Activated CD4-positive, alpha-beta memory T cell treated with anti-CD3 and anti-CD28 coated beads, Interleukin-2, amount 10 ng/mL, durations not matched to agents 7 days and 5 days (primary cell): ENCODE data around the gene PET100. TPM values are rescaled to one million over a fixed set of nuclear protein-coding genes. Genes with fewer than 3 reads are reported as not detected.

Experiments used
- CTCF ChIA-PET: fragments of 350-600 bp; sonication (Branson Sonifier 250); formaldehyde crosslinking; loops from one replicate; lab custom pipeline; 2021; ENCODE audit warnings: antibody characterized with exemption, inconsistent platforms; lab: Charles Lee
- POLR2A ChIA-PET: fragments of 350-600 bp; sonication (Branson Sonifier 250); formaldehyde crosslinking; loops from one replicate; lab custom pipeline; 2021; ENCODE audit warnings: antibody characterized with exemption; lab: Charles Lee
- DNase-seq: peaks from one replicate; pipeline ENCODE4 v3.0.0-alpha.2; 2020
- H3K27ac Mint-ChIP-seq: one replicate; pipeline ENCODE4 v1.8.0; 2021; ENCODE audit warnings: mild to moderate bottlenecking, mixed read lengths
- H3K27me3 Mint-ChIP-seq: one replicate; pipeline ENCODE4 v1.8.0; 2021; ENCODE audit warnings: mixed read lengths
- H3K36me3 Mint-ChIP-seq: one replicate; pipeline ENCODE4 v1.8.0; 2021; ENCODE audit warnings: low read depth, mixed read lengths
- H3K4me1 Mint-ChIP-seq: one replicate; pipeline ENCODE4 v1.8.0; 2021; ENCODE audit warnings: mixed read lengths
- H3K4me3 Mint-ChIP-seq: one replicate; pipeline ENCODE4 v1.8.0; 2021; ENCODE audit warnings: mild to moderate bottlenecking, mixed read lengths
- H3K9me3 Mint-ChIP-seq: one replicate; pipeline ENCODE4 v1.8.0; 2021; ENCODE audit warnings: mixed read lengths
- total RNA-seq, 2 experiments: library from RNA; stranded (reverse); gene quantifications; one replicate each; pipeline ENCODE4 v1.2.3, GENCODE V29; 2021

Gene PET100
- total RNA-seq, 2 experiments from 2014 or later: 123 to 136 TPM

DNA sequence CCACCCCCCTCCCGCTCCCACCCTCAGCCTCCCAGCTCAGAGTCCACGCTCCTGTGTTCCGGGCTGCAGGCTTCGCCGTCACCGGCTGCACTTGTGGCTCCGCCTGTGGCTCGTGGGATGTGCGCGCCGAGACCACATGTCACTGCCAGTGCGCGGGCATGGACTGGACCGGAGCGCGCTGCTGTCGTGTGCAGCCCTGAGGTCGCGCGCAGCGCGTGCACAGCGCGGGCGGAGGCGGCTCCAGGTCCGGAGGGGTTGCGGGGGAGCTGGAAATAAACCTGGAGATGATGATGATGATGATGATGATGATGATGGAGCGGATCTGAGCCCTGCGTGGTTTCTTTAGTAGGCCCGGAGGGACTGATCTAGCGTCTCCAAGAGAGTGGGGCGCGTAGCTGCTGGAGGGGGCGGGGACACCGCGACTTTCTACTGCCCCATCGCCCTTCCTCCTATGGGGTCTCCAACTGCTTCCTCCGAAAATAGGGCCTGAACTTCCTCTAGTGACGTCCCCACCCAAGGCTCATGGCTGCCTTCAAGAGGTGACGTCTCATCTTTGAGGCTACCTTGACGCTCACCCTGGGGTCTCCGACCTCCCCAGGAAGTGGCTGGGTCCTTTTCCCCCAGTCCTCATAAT is 40.7 kb downstream of the PET100 start:
- Mint-ChIP-seq H3K9me3 (peaks cover 7% of the 10 kb centered on the region), H3K4me3 (peak overlapping the region; percentile 13), H3K36me3 (no peaks in the 10 kb centered on the region), H3K27ac (no peak overlapping the region), H3K4me1 (peaks cover 18% of the 10 kb centered on the region), H3K27me3 (peaks cover 30% of the 10 kb centered on the region)
- CTCF ChIA-PET: interaction anchor here (0.9 to 4.8 kb wide), 2 partner anchors 11 to 129 kb away, joined by 4 to 23 read pairs; partner anchors contain the start of gene TRAPPC5
- POLR2A ChIA-PET: no interaction called here
- no peak for DNase-seq

DNA sequence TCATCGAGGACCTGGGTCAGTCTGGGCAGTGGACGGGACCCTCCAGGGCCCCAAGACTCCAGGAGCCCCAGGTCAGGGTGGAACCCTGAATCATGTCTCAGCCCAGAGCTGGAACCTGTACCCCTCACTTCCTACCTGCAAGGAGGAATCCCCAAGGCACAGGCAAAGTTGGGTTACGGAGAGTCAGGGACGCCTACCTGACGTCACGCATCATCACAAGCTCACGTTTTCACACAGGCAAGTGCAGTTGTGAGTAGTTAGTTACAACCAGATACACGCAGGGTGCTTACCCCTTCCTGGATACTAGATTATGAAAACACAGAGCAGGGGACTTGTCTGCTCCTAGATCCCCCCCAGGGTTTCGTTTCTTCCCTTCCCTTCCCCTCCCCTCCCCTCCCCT is 41.2 kb downstream of the PET100 start:
- Mint-ChIP-seq H3K4me3 (no peak overlapping the region), H3K9me3 (peaks cover 7% of the 10 kb centered on the region), H3K27me3 (peaks cover 31% of the 10 kb centered on the region), H3K4me1 (peaks cover 20% of the 10 kb centered on the region), H3K36me3 (no peaks in the 10 kb centered on the region), H3K27ac (no peak overlapping the region)
- DNase-seq: no peak
- CTCF ChIA-PET: interaction anchor here (0.9 to 4.8 kb wide), 2 partner anchors 10 to 129 kb away, joined by 4 to 23 read pairs; partner anchors contain the start of gene TRAPPC5
- POLR2A ChIA-PET: no interaction called here

DNA sequence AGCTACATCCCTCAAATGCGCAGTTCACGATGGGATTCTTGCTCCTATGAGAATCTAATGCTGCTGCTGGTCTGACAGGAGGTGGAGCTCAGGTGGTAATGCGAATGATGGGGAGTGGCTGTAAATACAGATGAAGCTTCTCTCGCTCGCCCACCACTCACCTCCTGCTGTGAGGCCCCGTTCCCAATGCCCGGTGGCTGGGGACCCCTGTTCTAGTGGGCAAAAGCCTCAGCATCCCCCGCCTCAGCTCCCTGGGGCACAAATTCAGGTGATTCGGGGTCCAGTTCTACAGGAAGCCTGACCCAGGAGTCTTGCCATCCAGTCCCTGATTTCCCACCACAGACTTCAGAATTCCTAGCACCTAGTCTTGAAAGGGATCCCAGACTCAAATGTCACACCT is 42.9 kb downstream of the PET100 start:
- H3K4me1 Mint-ChIP-seq: peaks cover 35% of the 10 kb centered on the region
- H3K4me3 Mint-ChIP-seq: no peak overlapping the region
- DNase-seq: no peak
- CTCF ChIA-PET: interaction anchor here (1.0 kb wide), 2 partner anchors 8 to 16 kb away, joined by 3 to 5 read pairs; partner anchors contain the start of gene TRAPPC5
- no peaks in the 10 kb centered on the region for H3K36me3 Mint-ChIP-seq
- no peak overlapping the region for H3K27ac Mint-ChIP-seq
- H3K27me3 Mint-ChIP-seq: peaks cover 44% of the 10 kb centered on the region
- peaks cover 7% of the 10 kb centered on the region for H3K9me3 Mint-ChIP-seq
- POLR2A ChIA-PET: no interaction called here

DNA sequence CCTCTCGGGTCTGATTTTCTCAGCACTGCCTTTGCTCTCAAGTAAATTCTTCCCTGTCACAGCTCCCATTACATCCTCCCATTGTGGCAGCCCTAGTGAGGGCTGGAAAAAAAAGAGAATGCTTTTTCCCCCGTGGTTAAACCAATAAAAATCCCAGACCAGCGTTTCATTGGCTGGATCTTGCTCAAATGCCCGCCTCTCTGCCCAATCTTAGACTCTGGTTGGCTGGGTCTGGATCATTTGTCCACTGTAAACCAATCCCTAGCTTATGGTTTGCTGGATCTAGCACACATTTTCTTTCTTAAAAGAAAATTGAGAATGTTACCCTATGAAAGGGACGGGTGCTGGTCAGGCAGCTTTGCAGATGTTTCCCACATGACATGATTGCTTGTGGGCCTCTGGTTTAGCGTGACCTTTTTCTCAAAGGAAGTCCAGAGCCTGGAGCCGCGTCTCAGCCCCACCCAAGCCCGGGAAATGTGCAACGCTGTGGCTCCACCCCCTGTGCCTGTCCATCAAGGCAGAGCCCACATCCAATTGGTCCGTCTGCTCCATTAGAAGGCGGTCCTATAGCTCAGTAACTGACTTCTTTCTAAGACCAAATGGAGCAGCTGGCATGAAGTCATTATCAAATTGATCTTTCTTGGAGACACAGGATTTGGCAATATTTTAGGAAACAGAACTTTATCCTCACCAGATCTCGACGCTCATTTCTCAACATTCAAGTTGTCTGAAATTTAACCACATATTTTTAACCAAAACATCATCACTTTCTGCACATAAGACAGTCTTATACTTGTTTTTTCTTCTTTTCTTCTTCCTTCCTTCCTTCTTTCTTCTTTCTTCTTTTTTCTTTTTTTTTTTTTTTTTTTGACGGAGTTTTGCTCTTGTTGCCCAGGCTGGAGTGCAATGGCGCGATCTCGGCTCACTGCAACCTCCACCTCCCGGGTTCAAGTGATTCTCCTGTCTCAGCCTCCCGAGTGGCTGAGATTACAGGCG is 44.7 kb downstream of the PET100 start:
- Mint-ChIP-seq H3K4me3 (no peak overlapping the region), H3K27me3 (peaks cover 53% of the 10 kb centered on the region), H3K36me3 (no peaks in the 10 kb centered on the region), H3K4me1 (peaks cover 46% of the 10 kb centered on the region), H3K9me3 (peaks cover 7% of the 10 kb centered on the region), H3K27ac (no peak overlapping the region)
- POLR2A ChIA-PET: no interaction called here
- peak; percentile 48 for DNase-seq
- CTCF ChIA-PET: interaction anchor here (1.3 kb wide), 1 partner anchor 126 kb away, joined by 4 read pairs; no protein-coding TSS in a partner anchor

DNA sequence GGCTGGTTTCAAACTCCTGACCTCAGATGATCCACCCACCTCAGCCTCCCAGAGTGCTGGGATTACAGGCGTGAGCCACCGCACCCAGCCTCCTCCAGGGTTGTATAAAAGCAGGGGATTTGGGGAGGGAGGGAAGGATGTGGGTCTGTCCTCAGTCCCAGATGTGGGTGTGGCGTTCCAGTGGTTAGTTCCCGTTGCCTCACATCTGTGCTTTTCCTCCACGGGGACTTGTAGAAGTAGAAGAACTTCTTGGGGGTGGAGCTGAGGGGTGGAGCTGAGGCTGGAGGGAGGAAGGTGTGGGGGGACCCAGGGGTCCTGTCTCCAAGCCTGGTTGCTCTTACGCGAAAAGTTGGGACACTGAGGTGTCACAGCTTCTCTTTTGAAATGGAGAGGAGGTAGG is 46.8 kb downstream of the PET100 start:
- ChIA-PET CTCF (interaction anchor here (0.9 to 1.8 kb wide), 3 partner anchors 10 to 125 kb away, joined by 3 to 7 read pairs (median 4); no protein-coding TSS in a partner anchor), POLR2A (no interaction called here)
- no peak for DNase-seq
- H3K4me3 Mint-ChIP-seq: no peak overlapping the region
- peaks cover 49% of the 10 kb centered on the region for H3K4me1 Mint-ChIP-seq
- peaks cover 46% of the 10 kb centered on the region for H3K27me3 Mint-ChIP-seq
- peaks cover 7% of the 10 kb centered on the region for H3K9me3 Mint-ChIP-seq
- H3K36me3 Mint-ChIP-seq: no peaks in the 10 kb centered on the region
- H3K27ac Mint-ChIP-seq: no peak overlapping the region

DNA sequence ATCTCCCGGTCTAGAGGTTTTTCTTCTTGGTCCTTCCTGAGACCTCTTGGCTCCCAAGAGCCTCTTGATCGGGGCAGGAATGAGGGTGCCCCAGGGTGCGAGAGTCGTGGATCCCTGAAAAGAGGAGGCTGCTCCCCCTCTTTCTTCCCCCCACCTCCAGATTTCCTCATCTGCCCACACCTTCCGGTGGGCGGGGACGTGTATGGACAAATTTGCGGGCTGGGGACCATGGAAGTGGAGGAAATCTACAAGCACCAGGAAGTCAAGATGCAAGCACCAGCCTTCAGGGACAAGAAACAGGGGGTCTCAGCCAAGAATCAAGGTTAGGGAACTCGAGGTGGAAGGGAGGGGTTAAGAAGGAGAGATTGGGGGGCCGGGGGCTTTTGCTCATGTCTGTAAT is 47.3 kb downstream of the PET100 start, which contains the start of gene MCEMP1:
TSS of gene MCEMP1 (plus strand) at position 237 of the 400 bp plus-strand sequence. CDS start at position 268, 31 bp downstream.
- ChIA-PET CTCF (interaction anchor here (0.9 to 1.8 kb wide), 3 partner anchors 10 to 125 kb away, joined by 3 to 7 read pairs (median 4); no protein-coding TSS in a partner anchor), POLR2A (interaction anchor here (1.1 to 1.7 kb wide), 2 partner anchors 28 to 123 kb away, joined by 3 to 4 read pairs; no protein-coding TSS in a partner anchor)
- no peak for DNase-seq
- peaks cover 53% of the 10 kb centered on the region for H3K4me1 Mint-ChIP-seq
- H3K4me3 Mint-ChIP-seq: no peak within 1 kb of the TSS
- peaks cover 7% of the 10 kb centered on the region for H3K9me3 Mint-ChIP-seq
- H3K27ac Mint-ChIP-seq: no peak within 1 kb of the TSS
- peaks cover 42% of the 10 kb centered on the region for H3K27me3 Mint-ChIP-seq
- no peaks in the 10 kb centered on the region for H3K36me3 Mint-ChIP-seq

DNA sequence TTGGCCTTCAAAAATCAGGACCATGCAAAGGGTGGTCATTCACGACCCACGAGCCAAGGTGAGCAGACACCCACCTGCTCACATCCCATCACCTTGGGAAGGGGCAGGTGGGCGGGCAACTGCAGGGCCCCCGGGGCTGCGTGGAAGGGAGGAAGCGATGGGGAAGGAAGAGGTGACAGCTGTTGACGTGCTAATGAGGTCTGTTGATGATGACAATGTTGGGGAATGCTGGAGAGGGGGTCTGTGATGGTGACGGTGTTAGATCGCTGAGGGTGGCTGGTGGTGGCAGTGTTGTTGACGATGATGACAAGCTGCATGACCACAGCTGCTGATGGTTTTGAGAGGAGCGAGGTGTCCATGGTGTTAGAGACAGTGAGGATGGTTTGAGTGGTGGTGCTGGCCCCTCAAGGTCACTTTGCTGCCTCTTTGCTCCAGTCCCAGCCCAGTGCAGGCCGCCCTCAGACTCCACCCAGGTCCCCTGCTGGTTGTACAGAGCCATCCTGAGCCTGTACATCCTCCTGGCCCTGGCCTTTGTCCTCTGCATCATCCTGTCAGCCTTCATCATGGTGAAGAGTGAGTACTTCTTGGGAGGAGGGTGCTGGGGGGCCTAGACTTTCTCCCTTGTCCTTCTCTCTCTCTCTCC is 48.2 kb downstream of the PET100 start:
- H3K9me3 Mint-ChIP-seq: peaks cover 7% of the 10 kb centered on the region
- POLR2A ChIA-PET: interaction anchor here (1.1 to 1.7 kb wide), 2 partner anchors 28 to 122 kb away, joined by 3 to 4 read pairs; no protein-coding TSS in a partner anchor
- peaks cover 54% of the 10 kb centered on the region for H3K4me1 Mint-ChIP-seq
- no peak overlapping the region for H3K4me3 Mint-ChIP-seq
- CTCF ChIA-PET: interaction anchor here (1.7 kb wide), 1 partner anchor 109 kb away, joined by 5 read pairs; no protein-coding TSS in a partner anchor
- DNase-seq: no peak
- no peak overlapping the region for H3K27ac Mint-ChIP-seq
- peaks cover 39% of the 10 kb centered on the region for H3K27me3 Mint-ChIP-seq
- H3K36me3 Mint-ChIP-seq: peaks cover 4% of the 10 kb centered on the region

DNA sequence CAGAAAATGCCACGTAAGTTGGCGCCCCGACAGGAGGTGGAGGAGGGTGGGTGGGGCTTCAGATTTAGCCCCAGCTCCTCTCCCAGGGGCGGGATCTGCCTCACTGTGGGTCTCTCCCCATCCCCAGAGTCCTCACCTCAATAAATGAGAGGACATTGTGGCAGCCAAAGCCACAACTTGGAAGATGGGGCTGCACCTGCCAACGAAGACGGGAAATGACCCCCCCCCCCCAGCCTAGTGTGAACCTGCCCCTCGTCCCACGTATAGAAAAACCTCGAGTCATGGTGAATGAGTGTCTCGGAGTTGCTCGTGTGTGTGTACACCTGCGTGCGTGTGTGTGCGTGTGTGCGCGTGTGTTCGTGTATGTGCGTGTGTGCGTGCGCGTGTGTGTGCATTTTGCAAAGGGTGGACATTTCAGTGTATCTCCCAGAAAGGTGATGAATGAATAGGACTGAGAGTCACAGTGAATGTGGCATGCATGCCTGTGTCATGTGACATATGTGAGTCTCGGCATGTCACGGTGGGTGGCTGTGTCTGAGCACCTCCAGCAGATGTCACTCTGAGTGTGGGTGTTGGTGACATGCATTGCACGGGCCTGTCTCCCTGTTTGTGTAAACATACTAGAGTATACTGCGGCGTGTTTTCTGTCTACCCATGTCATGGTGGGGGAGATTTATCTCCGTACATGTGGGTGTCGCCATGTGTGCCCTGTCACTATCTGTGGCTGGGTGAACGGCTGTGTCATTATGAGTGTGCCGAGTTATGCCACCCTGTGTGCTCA is 49.6 kb downstream of the PET100 start:
- Mint-ChIP-seq H3K4me1 (peaks cover 51% of the 10 kb centered on the region), H3K4me3 (peak overlapping the region; percentile 88), H3K9me3 (peaks cover 4% of the 10 kb centered on the region), H3K36me3 (peaks cover 10% of the 10 kb centered on the region), H3K27ac (peak overlapping the region; percentile 44), H3K27me3 (peaks cover 36% of the 10 kb centered on the region)
- DNase-seq: peak; percentile 71
- ChIA-PET POLR2A (interaction anchor here (0.8 kb wide), 1 partner anchor 50 kb away, joined by 3 read pairs; the partner anchor contains the start of genes PET100 and XAB2), CTCF (interaction anchor here (0.7 to 1.7 kb wide), 3 partner anchors 27 to 121 kb away, joined by 3 to 5 read pairs (median 4); no protein-coding TSS in a partner anchor)

DNA sequence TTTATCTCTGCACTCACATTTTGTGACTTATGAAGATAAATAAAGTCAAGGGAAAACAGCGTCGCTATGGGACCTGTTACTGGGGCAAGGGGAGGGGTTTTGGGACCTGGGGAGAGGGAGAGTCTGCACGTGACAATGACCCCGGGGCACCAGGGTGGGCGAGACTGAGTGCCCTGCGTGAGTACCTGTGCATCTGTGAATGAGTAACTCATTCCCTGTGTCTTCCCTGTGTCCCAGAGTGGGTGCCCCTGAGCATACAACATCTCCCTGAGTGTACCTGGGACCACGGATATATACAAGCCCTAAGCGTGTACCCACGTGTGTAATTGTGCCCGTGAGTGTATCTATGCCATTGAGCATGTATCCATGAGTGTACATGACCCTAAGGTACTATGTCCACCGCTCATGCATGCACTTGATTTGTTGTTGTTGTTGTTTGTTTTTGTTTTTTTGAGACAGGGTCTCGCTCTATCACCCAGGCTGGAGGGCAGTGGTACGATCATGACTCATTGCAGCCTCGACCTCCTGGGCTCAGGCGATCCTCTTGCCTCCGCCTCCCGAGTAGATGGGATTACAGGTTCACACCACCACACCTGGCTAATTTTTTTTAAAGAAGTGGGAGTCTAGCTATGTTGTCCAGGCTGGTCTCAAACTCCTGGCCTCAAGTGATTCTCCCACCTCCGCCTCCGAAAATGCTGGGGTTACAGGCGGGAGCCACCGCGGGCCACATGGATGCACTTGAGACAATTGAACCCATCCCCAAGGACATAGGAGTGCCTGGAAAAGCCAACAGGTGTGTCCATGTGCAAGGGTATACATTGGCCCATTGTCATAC is 50.4 kb downstream of the PET100 start:
- H3K9me3 Mint-ChIP-seq: no peaks in the 10 kb centered on the region
- POLR2A ChIA-PET: interaction anchor here (0.9 to 2.7 kb wide), 7 partner anchors 19 to 222 kb away, joined by 3 to 15 read pairs (median 5); partner anchors contain the start of genes PET100, STXBP2 and XAB2
- peaks cover 46% of the 10 kb centered on the region for H3K4me1 Mint-ChIP-seq
- H3K27me3 Mint-ChIP-seq: peaks cover 31% of the 10 kb centered on the region
- peak overlapping the region; percentile 44 for H3K27ac Mint-ChIP-seq
- DNase-seq: no peak
- H3K36me3 Mint-ChIP-seq: peaks cover 10% of the 10 kb centered on the region
- peak overlapping the region; percentile 88 for H3K4me3 Mint-ChIP-seq
- CTCF ChIA-PET: interaction anchor here (0.6 to 3.0 kb wide), 45 partner anchors 9 to 581 kb away, joined by 3 to 55 read pairs (median 5); partner anchors contain the start of genes ARHGEF18, CD209, MAP2K7 and MCOLN1

DNA sequence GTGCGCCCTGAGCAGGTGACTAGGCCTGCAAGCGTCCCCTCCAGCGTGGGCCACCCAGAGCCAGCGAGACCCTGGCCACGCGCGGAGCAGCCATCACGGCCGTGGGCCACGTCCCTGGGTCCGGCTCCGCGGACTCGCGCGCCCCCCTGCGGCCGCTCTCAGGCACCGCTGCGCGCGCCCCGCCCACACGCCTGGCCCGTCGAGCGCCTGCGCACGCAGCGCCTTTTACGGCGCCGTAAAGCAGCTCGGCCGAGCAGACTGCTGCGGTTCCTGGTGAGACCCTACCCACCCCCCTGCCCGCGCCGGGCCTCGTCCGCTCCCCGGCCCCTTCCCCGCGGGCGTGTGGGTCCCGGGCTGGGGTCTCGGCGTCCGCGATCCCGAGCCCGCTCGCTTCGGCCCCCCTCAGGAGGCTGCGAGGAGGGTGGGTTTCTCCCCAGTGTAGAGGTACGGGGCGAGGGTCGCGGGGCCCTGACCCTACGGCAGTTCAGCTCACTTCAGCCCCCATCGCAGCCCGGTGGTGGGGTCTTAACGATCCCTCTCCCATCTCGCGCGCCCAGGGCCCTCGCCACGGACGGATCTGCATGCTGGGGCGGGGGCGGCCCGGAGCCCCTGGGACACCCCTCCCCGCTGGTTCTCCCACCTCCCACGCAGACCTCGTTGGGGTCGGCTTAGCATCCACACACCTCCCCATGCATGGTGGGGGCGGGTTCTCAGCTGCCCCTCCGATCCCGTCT is 51.2 kb downstream of the PET100 start, which contains the start of gene TRAPPC5:
TSS of gene TRAPPC5 (plus strand) at position 228 of the 734 bp plus-strand sequence. CDS start 1,421 bp downstream, outside the sequence.
- H3K4me1 Mint-ChIP-seq: peaks cover 44% of the 10 kb centered on the region
- peaks cover 29% of the 10 kb centered on the region for H3K27me3 Mint-ChIP-seq
- POLR2A ChIA-PET: interaction anchor here (0.9 to 2.7 kb wide), 10 partner anchors 18 to 221 kb away, joined by 3 to 15 read pairs (median 5); partner anchors contain the start of genes PET100, STXBP2 and XAB2
- peak within 1 kb of the TSS; percentile 88 for H3K4me3 Mint-ChIP-seq
- H3K9me3 Mint-ChIP-seq: no peaks in the 10 kb centered on the region
- peaks cover 14% of the 10 kb centered on the region for H3K36me3 Mint-ChIP-seq
- peak within 1 kb of the TSS; percentile 84 for H3K27ac Mint-ChIP-seq
- peak; percentile 89 for DNase-seq
- CTCF ChIA-PET: interaction anchor here (0.6 to 3.0 kb wide), 65 partner anchors 8 to 581 kb away, joined by 3 to 55 read pairs (median 4); partner anchors contain the start of genes ARHGEF18, CD209, MAP2K7 and MCOLN1
